Measurements from ENCODE around the gene OLFM1. TPM values are rescaled to one million over a fixed set of nuclear protein-coding genes. Genes with fewer than 3 reads are reported as not detected.
"Not testable (repeated sequence)": the region's sequence is repeated elsewhere in the genome, so short reads cannot be mapped to it uniquely, and the experiment has no call there.

Gene OLFM1
- total RNA-seq, 4 donors from 2014 or later: 5.3 to 15.0 (median 8.6) TPM

DNA sequence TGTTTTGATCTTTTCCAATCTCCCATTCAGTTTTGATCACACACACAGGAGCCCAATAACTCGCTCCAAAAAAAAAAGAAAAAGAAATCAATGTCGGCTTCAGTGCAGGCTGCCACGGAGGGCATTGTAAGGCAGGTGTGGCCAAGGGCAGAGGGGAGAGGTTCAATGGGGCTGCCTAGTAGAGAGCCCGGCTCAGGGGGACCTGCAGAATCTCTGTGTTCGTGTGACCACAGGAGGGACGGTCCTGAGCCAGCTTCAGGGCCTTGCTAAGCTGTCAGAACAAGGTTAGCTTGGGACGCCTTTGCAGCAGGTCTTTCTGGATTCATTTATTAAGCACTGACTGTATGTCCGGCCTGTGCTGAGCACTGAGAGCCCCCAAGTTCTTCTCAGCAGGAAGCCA, 22.2 kb downstream of the OLFM1 start:
- intact Hi-C loops (cut with DNase I; ENCODE audit: low total_unique reads): no loop called here
- WGBS, 2 donors: 81 to 91% methylated on average over 8 of the region's 8 CpGs

DNA sequence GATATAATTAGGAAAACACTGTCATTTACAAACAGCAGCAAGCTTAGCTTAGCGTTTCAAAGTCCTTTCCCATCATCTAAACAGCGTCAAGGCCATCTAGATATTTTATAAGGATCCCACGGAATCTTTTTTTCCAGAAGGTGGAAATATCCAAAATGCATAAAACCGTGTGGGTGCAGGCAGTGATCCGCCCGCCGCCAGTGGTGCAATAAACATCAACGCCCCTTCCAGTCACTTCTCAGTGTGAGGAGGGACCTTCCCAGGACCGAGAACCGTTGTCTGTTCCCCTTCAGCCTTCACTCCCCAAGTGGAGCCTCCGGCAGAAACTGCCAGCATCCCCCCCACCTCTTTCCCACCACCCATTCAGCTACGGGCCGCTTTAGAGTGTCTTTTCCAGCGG, 22.9 kb downstream of the OLFM1 start:
- intact Hi-C loops (cut with DNase I; ENCODE audit: low total_unique reads): no loop called here
- 77 to 84% methylated on average over 14 of the region's 14 CpGs for WGBS, 2 donors
- H3K4me3 ChIP-seq (ENCODE audit: low read depth, poor library complexity, severe bottlenecking): no peak overlapping the region
- no peak for DNase-seq (ENCODE audit: low spot score in 2 of 2)
- TF ChIP-seq, protein P1, sequence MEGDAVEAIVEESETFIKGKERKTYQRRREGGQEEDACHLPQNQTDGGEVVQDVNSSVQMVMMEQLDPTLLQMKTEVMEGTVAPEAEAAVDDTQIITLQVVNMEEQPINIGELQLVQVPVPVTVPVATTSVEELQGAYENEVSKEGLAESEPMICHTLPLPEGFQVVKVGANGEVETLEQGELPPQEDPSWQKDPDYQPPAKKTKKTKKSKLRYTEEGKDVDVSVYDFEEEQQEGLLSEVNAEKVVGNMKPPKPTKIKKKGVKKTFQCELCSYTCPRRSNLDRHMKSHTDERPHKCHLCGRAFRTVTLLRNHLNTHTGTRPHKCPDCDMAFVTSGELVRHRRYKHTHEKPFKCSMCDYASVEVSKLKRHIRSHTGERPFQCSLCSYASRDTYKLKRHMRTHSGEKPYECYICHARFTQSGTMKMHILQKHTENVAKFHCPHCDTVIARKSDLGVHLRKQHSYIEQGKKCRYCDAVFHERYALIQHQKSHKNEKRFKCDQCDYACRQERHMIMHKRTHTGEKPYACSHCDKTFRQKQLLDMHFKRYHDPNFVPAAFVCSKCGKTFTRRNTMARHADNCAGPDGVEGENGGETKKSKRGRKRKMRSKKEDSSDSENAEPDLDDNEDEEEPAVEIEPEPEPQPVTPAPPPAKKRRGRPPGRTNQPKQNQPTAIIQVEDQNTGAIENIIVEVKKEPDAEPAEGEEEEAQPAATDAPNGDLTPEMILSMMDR (IDR thresholded peaks at IDR 0.05): no peak
- no peak for TF ChIP-seq POLR2A (IDR thresholded peaks at IDR 0.05)

More for the DNA sequence above, 22.2 kb downstream of the OLFM1 start:
- no peak for DNase-seq (ENCODE audit: low spot score in 2 of 2)
- TF ChIP-seq POLR2A (IDR thresholded peaks at IDR 0.05): no peak
- TF ChIP-seq, protein P1 (IDR thresholded peaks at IDR 0.05): no peak
- no peak overlapping the region for H3K4me3 ChIP-seq (ENCODE audit: low read depth, poor library complexity, severe bottlenecking)

DNA sequence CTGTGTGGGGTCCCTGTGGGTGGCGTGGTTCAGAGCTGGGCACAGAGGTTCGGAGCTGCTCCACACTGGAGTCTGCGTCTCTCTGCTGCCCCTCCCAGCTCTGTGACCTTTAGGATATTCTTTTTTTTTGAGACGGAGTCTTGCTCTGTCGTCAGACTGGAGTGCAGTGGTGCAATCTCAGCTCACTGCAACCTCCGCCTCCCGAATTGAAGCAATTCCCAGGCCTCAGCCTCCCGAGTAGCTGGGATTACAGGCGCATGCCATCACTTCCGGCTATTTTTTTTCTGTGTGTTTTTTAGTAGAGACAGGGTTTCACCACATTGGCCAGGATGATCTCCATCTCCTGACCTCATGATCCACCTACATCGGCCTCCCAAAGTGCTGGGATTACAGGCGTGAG, 24.1 kb downstream of the OLFM1 start:
- 86 to 88% methylated on average over 12 of the region's 12 CpGs for WGBS, 2 donors
- H3K4me3 ChIP-seq (ENCODE audit: low read depth, poor library complexity, severe bottlenecking); DNase-seq (ENCODE audit: low spot score in 2 of 2); intact Hi-C loops (cut with DNase I; ENCODE audit: low total_unique reads): not testable (repeated sequence)

DNA sequence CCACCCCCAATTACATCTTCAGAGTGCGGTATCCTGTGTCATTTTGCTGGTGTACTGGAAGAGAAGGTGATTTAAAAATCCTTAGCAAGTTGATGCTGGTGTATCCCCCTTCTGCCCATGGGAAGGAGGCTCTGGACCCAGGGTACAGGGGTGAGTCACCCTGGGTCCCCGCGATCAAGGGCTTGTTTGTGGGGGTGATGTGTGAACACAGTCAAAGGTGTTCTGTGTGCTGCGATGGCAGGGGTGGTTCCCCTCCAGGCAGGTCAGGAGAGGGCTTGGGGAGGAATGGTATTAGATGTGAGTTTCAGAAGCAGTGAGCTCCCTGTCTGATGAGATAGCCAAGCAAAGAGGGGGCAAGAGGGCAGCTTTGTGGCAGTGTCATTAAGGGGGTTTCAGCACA, 28.9 kb downstream of the OLFM1 start:
- intact Hi-C loops (cut with DNase I; ENCODE audit: low total_unique reads): no loop called here
- WGBS, 2 donors: 78 to 96% methylated on average over 4 of the region's 4 CpGs
- TF ChIP-seq, protein P1 (IDR thresholded peaks at IDR 0.05): no peak
- TF ChIP-seq POLR2A (IDR thresholded peaks at IDR 0.05): no peak
- DNase-seq (ENCODE audit: low spot score in 2 of 2): no peak
- no peak overlapping the region for H3K4me3 ChIP-seq (ENCODE audit: low read depth, poor library complexity, severe bottlenecking)

DNA sequence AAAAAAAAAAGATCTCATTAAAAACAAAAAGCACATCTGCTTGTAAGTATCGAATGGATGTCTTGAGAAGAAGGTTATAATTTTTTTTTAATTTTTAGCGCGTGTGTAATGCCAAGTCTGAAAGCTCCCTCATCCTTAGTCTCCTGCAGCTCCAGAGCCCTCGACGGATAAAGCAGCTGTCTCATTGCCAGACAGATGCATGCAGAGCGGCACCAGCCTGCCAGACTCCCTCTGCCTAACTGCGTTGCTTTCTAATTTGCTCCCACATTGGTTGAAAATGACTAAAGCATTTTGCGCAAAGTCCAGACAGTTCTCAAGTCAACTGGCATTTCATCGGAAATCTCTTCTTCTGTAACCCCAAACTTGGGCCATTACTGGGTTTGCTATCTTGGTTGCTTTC, 29.4 kb downstream of the OLFM1 start:
- intact Hi-C loops (cut with DNase I; ENCODE audit: low total_unique reads): no loop called here
- 70 to 76% methylated on average over 9 of the region's 9 CpGs for WGBS, 2 donors
- DNase-seq (ENCODE audit: low spot score in 2 of 2): no peak
- TF ChIP-seq, protein P1 (IDR thresholded peaks at IDR 0.05): no peak
- TF ChIP-seq POLR2A (IDR thresholded peaks at IDR 0.05): no peak
- no peak overlapping the region for H3K4me3 ChIP-seq (ENCODE audit: low read depth, poor library complexity, severe bottlenecking)

DNA sequence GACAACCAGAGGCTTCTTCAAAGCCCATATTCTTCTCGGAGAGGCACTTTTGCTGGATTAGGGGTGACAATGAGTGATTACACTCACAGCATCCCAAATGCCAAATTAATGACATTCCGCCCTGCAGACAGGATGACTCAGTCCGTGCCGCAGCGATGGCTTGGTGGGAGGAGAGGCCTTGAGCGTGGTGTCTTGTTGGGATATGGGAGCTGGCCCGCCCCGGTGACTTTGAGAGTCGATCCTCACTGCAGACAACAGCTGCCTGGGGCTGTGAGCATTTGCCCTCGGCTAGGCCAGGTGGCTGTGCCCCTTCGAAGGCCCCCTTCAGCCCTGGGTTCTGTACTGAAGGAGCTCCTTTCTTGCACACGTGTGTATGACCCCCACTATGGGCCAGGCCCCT, 29.8 kb downstream of the OLFM1 start:
- H3K4me3 ChIP-seq (ENCODE audit: low read depth, poor library complexity, severe bottlenecking): no peak overlapping the region
- whole genome bisulfite sequencing, 2 donors: 74 to 79% methylated on average over 11 to 12 of the region's 12 CpGs
- intact Hi-C loops (cut with DNase I; ENCODE audit: low total_unique reads): no loop called here
- DNase-seq (ENCODE audit: low spot score in 2 of 2): no peak
- TF ChIP-seq, protein P1 (IDR thresholded peaks at IDR 0.05): no peak
- no peak for TF ChIP-seq POLR2A (IDR thresholded peaks at IDR 0.05)

Data from lower leg skin (tissue), 4 donors.